ENCODE results near the gene MYH9.

MYH9 gene

GRCh38 chr22:36233796-36234195 is 154.0 kb downstream of the MYH9 start:
- Histone ChIP-seq H3K36me3 (ENCODE audit: control insufficient read depth in 2 of 2, insufficient read depth in 1 of 2, low read length in 2 of 2) (peaks cover 0 to 61% of the 10 kb centered on the region in 2 experiments; a peak in 1 of 3 replicates), H3K27ac (ENCODE audit: extremely low read depth, low read depth, low read length) (no peak overlapping the region), H3K9me3 (ENCODE audit: control insufficient read depth, insufficient read depth, low read depth, low read length) (no peaks in the 10 kb centered on the region), H3K4me3 (ENCODE audit: low read depth, low read length) (no peak overlapping the region), H3K4me1 (ENCODE audit: control insufficient read depth, insufficient read depth, low read length) (peaks cover 8% of the 10 kb centered on the region)
- CTCF ChIA-PET, result interaction anchor here (0.9 kb wide), 1 partner anchor 39 kb away, joined by 3 read pairs; no protein-coding TSS in a partner anchor
- TF ChIP-seq ZNF518A (tag by site-specific recombination; conservative IDR thresholded peaks at IDR 0.05; ENCODE audit: low read depth) (no peak), ZNF19 (tag by site-specific recombination; IDR thresholded peaks at IDR 0.05; ENCODE audit: low read depth) (no peak), ZNF174 (tag by site-specific recombination; IDR thresholded peaks at IDR 0.05) (no peak), ZNF157 (tag by site-specific recombination; IDR thresholded peaks at IDR 0.05) (no peak), ZNF335 (tag by site-specific recombination; conservative IDR thresholded peaks at IDR 0.05) (no peak), ZNF114 (tag by site-specific recombination; IDR thresholded peaks at IDR 0.05) (no peak), KLF16 (tag by site-specific recombination; IDR thresholded peaks at IDR 0.05) (no peak), ZNF596 (tag by site-specific recombination; IDR thresholded peaks at IDR 0.05) (no peak)
- POLR2A ChIA-PET, result no interaction called here

GRCh38 chr22:36232715-36233401 is 154.9 kb downstream of the MYH9 start:
- peaks cover 0 to 70% of the 10 kb centered on the region in 2 experiments; a peak in 1 of 3 replicates for H3K36me3 ChIP-seq (ENCODE audit: control insufficient read depth in 2 of 2, insufficient read depth in 1 of 2, low read length in 2 of 2)
- H3K9me3 ChIP-seq (ENCODE audit: control insufficient read depth, insufficient read depth, low read depth, low read length), result no peaks in the 10 kb centered on the region
- POLR2A ChIA-PET, result no interaction called here
- H3K27ac ChIP-seq (ENCODE audit: extremely low read depth, low read depth, low read length), result no peak overlapping the region
- no peaks in the 10 kb centered on the region for H3K4me1 ChIP-seq (ENCODE audit: control insufficient read depth, insufficient read depth, low read length)
- TF ChIP-seq ZNF423 (tag by site-specific recombination; IDR thresholded peaks at IDR 0.05) (no peak), SP3 (tag by site-specific recombination; IDR thresholded peaks at IDR 0.05) (no peak), ZBTB20 (tag by site-specific recombination; IDR thresholded peaks at IDR 0.05) (no peak), ZNF843 (tag by site-specific recombination; IDR thresholded peaks at IDR 0.05) (no peak)
- TF ChIP-seq, protein P1, sequence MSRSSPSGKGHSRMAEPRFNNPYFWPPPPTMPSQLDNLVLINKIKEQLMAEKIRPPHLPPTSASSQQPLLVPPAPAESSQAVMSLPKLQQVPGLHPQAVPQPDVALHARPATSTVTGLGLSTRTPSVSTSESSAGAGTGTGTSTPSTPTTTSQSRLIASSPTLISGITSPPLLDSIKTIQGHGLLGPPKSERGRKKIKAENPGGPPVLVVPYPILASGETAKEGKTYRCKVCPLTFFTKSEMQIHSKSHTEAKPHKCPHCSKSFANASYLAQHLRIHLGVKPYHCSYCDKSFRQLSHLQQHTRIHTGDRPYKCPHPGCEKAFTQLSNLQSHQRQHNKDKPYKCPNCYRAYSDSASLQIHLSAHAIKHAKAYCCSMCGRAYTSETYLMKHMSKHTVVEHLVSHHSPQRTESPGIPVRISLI (tag by site-specific recombination; IDR thresholded peaks at IDR 0.05), result no peak
- CTCF ChIA-PET, result interaction anchor here (0.7 to 0.9 kb wide), 3 partner anchors 38 to 55 kb away, joined by 3 to 5 read pairs (median 3); no protein-coding TSS in a partner anchor
- no peak overlapping the region for H3K4me3 ChIP-seq (ENCODE audit: low read depth, low read length)

Data from HEK293 (cell line).